GM12878 (cell line): ENCODE data around the gene ALG1L2. TPM values are rescaled to one million over a fixed set of nuclear protein-coding genes. Genes with fewer than 3 reads are reported as not detected.
"Not testable (repeated sequence)": the region's sequence is repeated elsewhere in the genome, so short reads cannot be mapped to it uniquely, and the experiment has no call there.

Experiments used
- ATAC-seq: fragments of 200-7000 bp; cut with Tn5 transposase; 3 replicates; pipeline ENCODE4 v1.9.1; 2020; ENCODE audit warnings: mild to moderate bottlenecking, moderate library complexity
- BruUV-seq: library from RNA; stranded (reverse); fragments of 400-500 nt; replicated peaks from 2 replicates; lab custom pipeline; 2021; lab: Mats Ljungman, UMichigan
- CTCF ChIA-PET: fragments of 300-600 bp; sonication (Branson Sonifier 250); formaldehyde crosslinking; extraction: SDS; loops from one replicate; lab custom pipeline; 2021; ENCODE audit warnings: inconsistent platforms; lab: Yijun Ruan, JAX
- POLR2A ChIA-PET: fragments of 350-600 bp; formaldehyde crosslinking; extraction: SDS; loops from one replicate; lab custom pipeline; 2021; ENCODE audit warnings: inconsistent platforms; lab: Charles Lee
- RAD21 ChIA-PET: fragments of 300-600 bp; sonication (Branson Sonifier 250); formaldehyde crosslinking; loops from one replicate; lab custom pipeline; 2023; ENCODE audit warnings: antibody characterized with exemption; ENCODE audit not compliant: unreplicated experiment; lab: Charles Lee
- SMC1A ChIA-PET: fragments of 300-600 bp; sonication (Branson Sonifier 250); formaldehyde crosslinking; loops from one replicate; lab custom pipeline; 2023; ENCODE audit not compliant: unreplicated experiment, uncharacterized antibody; lab: Charles Lee
- DNase-seq: peaks from one replicate; pipeline ENCODE4 v3.0.0-alpha.2; 2011; ENCODE audit warnings: low read depth, low spot score
- FAIRE-seq: peaks from 3 replicates; lab custom pipeline; 2011; peaks lifted over from hg19 to GRCh38; lab: Jason Lieb, UNC
- H2AFZ ChIP-seq: 2 replicates; pipeline ENCODE4 v1.6.0; 2011; ENCODE audit warnings: low read depth, low read length, control low read depth; ENCODE audit not compliant: control insufficient read depth
- H3K27ac ChIP-seq: 2 replicates; pipeline ENCODE4 v1.5.1; 2011; ENCODE audit warnings: control low read depth; ENCODE audit not compliant: control insufficient read depth, insufficient read depth
- H3K27me3 ChIP-seq, 2 experiments: replicated peaks in 1 of 2; 2 replicates each; pipeline versions ENCODE4 v1.6.0 to v1.6.1; 2011; ENCODE audit warnings: low read length in 1 of 2; ENCODE audit not compliant: control insufficient read depth in 2 of 2, insufficient read depth in 2 of 2
- H3K36me3 ChIP-seq, 2 experiments: 2 replicates each; pipeline ENCODE4 v1.5.1; 2011; ENCODE audit warnings: low read length in 1 of 2; ENCODE audit not compliant: control insufficient read depth in 2 of 2, insufficient read depth in 2 of 2
- H3K4me1 ChIP-seq: 2 replicates; pipeline ENCODE4 v1.6.1; 2011; ENCODE audit warnings: mild to moderate bottlenecking, low read length, moderate library complexity, mixed read lengths; ENCODE audit not compliant: control insufficient read depth, insufficient read depth
- H3K4me2 ChIP-seq: 2 replicates; pipeline ENCODE4 v1.6.0; 2011; ENCODE audit warnings: control low read depth; ENCODE audit not compliant: control insufficient read depth, insufficient read depth
- H3K4me3 ChIP-seq: fragments of 200-600 bp; sonication (generic); 2 replicates; pipeline ENCODE4 v1.5.1; 2016
- H3K79me2 ChIP-seq: 2 replicates; pipeline ENCODE4 v1.6.0; 2011; ENCODE audit warnings: low read length; ENCODE audit not compliant: control insufficient read depth, insufficient read depth
- H3K9ac ChIP-seq: 2 replicates; pipeline ENCODE4 v1.8.0; 2011; ENCODE audit warnings: low read length, control low read depth, mixed read lengths; ENCODE audit not compliant: control insufficient read depth, insufficient read depth
- H3K9me3 ChIP-seq: replicated peaks from 3 replicates; pipeline ENCODE4 v1.5.1; 2011; ENCODE audit warnings: mild to moderate bottlenecking, low read length; ENCODE audit not compliant: control insufficient read depth, insufficient read depth
- H4K20me1 ChIP-seq: 2 replicates; pipeline ENCODE4 v1.6.0; 2011; ENCODE audit not compliant: control insufficient read depth, insufficient read depth
- REST ChIP-seq: IDR thresholded peaks from 2 replicates; pipeline ENCODE4 v1.6.1; 2012; ENCODE audit warnings: mild to moderate bottlenecking, low read depth, low read length
- ZSCAN29 ChIP-seq: fragments of 450-650 bp; IDR thresholded peaks from 2 replicates; pipeline ENCODE4 v1.6.1; 2017; ENCODE audit warnings: mild to moderate bottlenecking, moderate library complexity
- WGBS: methylation state at CpG from one replicate; pipeline ENCODE4 v1.1.6; 2016; ENCODE audit warnings: low lambda C conversion rate; ENCODE audit not compliant: insufficient replicate concordance, insufficient coverage; ENCODE audit errors: missing lambda C conversion rate; 5-methylcytosine and 5-hydroxymethylcytosine counted together
- in situ Hi-C: fragments of 300-500 bp; cut with MboI; formaldehyde crosslinking; loops from 9 replicates; pipeline ENCODE4 v1.14.3; 2018; ENCODE audit warnings: mixed read lengths
- intact Hi-C: fragments of 100-400 bp; cut with micrococcal nuclease; formaldehyde crosslinking; loops from one replicate; pipeline ENCODE4 v1.14.2; 2022; ENCODE audit not compliant: unreplicated experiment
- polyA plus RNA-seq, 11 experiments: library from polyadenylated mRNA; depleted of rRNA in 4 of 11; unstranded in 6 of 11; stranded (reverse) in 5 of 11; fragments of >200 nt; fragmentation: Nextera tagmentation in 4 of 11; fragmentation: Illumina TruSeq in 1 of 11; extraction: Ambion mirVana in 4 of 11; extraction: Trizol in 1 of 11; gene quantifications; 1 replicate in 1 of 11; 2 replicates in 10 of 11; pipeline versions ENCODE4 v1.2.1 to v1.2.3, GENCODE V29; 2011 to 2016; ENCODE audit warnings: inconsistent platforms in 2 of 11, missing spikeins in 2 of 11, low read depth in 1 of 11
- total RNA-seq, 4 experiments: library from RNA; depleted of rRNA in 3 of 4; stranded (reverse); fragments of >200 nt in 3 of 4; fragmentation: Illumina TruSeq in 1 of 4; extraction: Trizol in 1 of 4; gene quantifications; 2 replicates each; pipeline versions ENCODE4 v1.2.1 to v1.2.3, GENCODE V29; 2013 to 2021

Gene ALG1L2
- total and polyA plus RNA-seq, 10 of the 15 experiments (the other 5 are each of a cell fraction or from before 2014, with no cell fraction given) = 0.09 to 0.31 (median 0.16) TPM; not detected in 6

- TF ChIP-seq REST (no peak), ZSCAN29 (no peak)
Observed at GRCh38 chr3:130048726-130049125, 32.9 kb upstream of the ALG1L2 start (continued).

GRCh38 chr3:130052366-130052765 lies 29.3 kb upstream of the ALG1L2 start:
- H3K27ac ChIP-seq, H3K4me3 ChIP-seq, H3K79me2 ChIP-seq, intact Hi-C loops, H2AFZ ChIP-seq, BruUV-seq, H4K20me1 ChIP-seq, H3K27me3 ChIP-seq, DNase-seq, CTCF ChIA-PET, H3K9ac ChIP-seq, SMC1A ChIA-PET, ATAC-seq, FAIRE-seq, RAD21 ChIA-PET, H3K4me1 ChIP-seq, H3K9me3 ChIP-seq, H3K4me2 ChIP-seq, in situ Hi-C loops, H3K36me3 ChIP-seq, POLR2A ChIA-PET: not testable (repeated sequence)
- WGBS = no CpG with 5 or more reads among the region's 5 CpGs

- DNase-seq, POLR2A ChIA-PET, SMC1A ChIA-PET, H2AFZ ChIP-seq, H3K4me3 ChIP-seq, ATAC-seq, CTCF ChIA-PET, intact Hi-C loops, RAD21 ChIA-PET, H3K27ac ChIP-seq, FAIRE-seq, H3K4me2 ChIP-seq, H3K79me2 ChIP-seq, H4K20me1 ChIP-seq, H3K4me1 ChIP-seq, in situ Hi-C loops, H3K36me3 ChIP-seq, H3K9ac ChIP-seq, H3K27me3 ChIP-seq, BruUV-seq, H3K9me3 ChIP-seq: not testable (repeated sequence)
- no CpG with 5 or more reads among the region's 4 CpGs for WGBS
Observed at GRCh38 chr3:130052965-130053364, 28.7 kb upstream of the ALG1L2 start.

GRCh38 chr3:130057536-130058266 lies 23.9 kb upstream of the ALG1L2 start:
- SMC1A ChIA-PET = not testable (repeated sequence)

More at GRCh38 chr3:130057536-130058266, 23.9 kb upstream of the ALG1L2 start:
- H3K79me2 ChIP-seq, H3K4me1 ChIP-seq, RAD21 ChIA-PET, DNase-seq, H4K20me1 ChIP-seq, H3K27me3 ChIP-seq, in situ Hi-C loops, FAIRE-seq, H3K36me3 ChIP-seq, BruUV-seq, H3K27ac ChIP-seq, H3K9me3 ChIP-seq, H3K9ac ChIP-seq, POLR2A ChIA-PET, CTCF ChIA-PET, ATAC-seq, intact Hi-C loops, H3K4me3 ChIP-seq, H3K4me2 ChIP-seq, H2AFZ ChIP-seq: not testable (repeated sequence)
- WGBS = no CpG with 5 or more reads among the region's 15 CpGs
